A172 (cell line): ENCODE measurements around the gene PCDH11X. TPM values are rescaled to one million over a fixed set of nuclear protein-coding genes. Genes with fewer than 3 reads are reported as not detected.
"Not testable (repeated sequence)": the region's sequence is repeated elsewhere in the genome, so short reads cannot be mapped to it uniquely, and the experiment has no call there.

ENCODE experiments used
- DNase-seq: peaks from one replicate; pipeline ENCODE4 v3.0.0-alpha.2; 2015; ENCODE audit warnings: low spot score
- total RNA-seq: library from RNA; depleted of rRNA; stranded (reverse); fragments of >200 nt; shearing (Covaris generic); gene quantifications from 2 replicates; pipeline ENCODE4 v1.2.3, GENCODE V29; 2014; rRNA removed

The PCDH11X gene, protein sequence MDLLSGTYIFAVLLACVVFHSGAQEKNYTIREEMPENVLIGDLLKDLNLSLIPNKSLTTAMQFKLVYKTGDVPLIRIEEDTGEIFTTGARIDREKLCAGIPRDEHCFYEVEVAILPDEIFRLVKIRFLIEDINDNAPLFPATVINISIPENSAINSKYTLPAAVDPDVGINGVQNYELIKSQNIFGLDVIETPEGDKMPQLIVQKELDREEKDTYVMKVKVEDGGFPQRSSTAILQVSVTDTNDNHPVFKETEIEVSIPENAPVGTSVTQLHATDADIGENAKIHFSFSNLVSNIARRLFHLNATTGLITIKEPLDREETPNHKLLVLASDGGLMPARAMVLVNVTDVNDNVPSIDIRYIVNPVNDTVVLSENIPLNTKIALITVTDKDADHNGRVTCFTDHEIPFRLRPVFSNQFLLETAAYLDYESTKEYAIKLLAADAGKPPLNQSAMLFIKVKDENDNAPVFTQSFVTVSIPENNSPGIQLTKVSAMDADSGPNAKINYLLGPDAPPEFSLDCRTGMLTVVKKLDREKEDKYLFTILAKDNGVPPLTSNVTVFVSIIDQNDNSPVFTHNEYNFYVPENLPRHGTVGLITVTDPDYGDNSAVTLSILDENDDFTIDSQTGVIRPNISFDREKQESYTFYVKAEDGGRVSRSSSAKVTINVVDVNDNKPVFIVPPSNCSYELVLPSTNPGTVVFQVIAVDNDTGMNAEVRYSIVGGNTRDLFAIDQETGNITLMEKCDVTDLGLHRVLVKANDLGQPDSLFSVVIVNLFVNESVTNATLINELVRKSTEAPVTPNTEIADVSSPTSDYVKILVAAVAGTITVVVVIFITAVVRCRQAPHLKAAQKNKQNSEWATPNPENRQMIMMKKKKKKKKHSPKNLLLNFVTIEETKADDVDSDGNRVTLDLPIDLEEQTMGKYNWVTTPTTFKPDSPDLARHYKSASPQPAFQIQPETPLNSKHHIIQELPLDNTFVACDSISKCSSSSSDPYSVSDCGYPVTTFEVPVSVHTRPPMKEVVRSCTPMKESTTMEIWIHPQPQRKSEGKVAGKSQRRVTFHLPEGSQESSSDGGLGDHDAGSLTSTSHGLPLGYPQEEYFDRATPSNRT (N-terminal part only)
- total RNA-seq, result not detected in 2 replicates

DNA sequence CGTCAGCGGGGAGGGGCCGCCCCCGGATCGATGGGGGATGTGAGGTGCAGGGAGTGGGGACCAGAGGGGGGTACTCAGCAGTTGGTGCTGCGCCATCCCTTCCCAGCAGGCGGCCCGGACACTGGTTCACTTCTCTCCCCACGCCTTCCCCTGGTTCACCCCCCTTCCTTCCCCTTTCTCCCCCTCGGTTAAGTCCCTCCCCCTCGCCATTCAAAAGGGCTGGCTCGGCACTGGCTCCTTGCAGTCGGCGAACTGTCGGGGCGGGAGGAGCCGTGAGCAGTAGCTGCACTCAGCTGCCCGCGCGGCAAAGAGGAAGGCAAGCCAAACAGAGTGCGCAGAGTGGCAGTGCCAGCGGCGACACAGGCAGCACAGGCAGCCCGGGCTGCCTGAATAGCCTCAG is at the start of gene PCDH11X:
PCDH11X (plus strand) TSS at position 241 of the 400 bp plus-strand sequence. CDS start 56,130 bp downstream, outside the sequence.
- not testable (repeated sequence) for DNase-seq

DNA sequence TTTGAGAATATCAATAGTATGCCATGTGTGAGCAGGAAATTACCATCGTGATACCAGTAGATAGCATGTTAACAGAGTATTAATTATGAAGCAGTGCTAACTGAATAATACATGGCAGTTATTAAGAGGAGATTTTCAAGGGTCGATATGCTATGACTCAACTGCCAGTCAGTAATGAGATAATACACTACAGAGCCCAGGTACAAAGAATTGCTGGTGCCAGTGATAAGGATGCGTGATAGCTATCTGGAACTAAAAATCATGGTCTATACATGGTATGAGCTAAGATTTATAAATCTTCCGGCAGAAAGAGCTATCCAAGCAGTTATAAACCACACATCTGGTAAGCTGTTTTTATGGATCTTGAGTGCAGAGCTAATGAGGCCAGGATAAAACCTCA is 31.7 kb upstream of the PCDH11X start:
- not testable (repeated sequence) for DNase-seq

GRCh38 chrX:91753022-91753421 is 26.2 kb upstream of the PCDH11X start:
- not testable (repeated sequence) for DNase-seq

DNA sequence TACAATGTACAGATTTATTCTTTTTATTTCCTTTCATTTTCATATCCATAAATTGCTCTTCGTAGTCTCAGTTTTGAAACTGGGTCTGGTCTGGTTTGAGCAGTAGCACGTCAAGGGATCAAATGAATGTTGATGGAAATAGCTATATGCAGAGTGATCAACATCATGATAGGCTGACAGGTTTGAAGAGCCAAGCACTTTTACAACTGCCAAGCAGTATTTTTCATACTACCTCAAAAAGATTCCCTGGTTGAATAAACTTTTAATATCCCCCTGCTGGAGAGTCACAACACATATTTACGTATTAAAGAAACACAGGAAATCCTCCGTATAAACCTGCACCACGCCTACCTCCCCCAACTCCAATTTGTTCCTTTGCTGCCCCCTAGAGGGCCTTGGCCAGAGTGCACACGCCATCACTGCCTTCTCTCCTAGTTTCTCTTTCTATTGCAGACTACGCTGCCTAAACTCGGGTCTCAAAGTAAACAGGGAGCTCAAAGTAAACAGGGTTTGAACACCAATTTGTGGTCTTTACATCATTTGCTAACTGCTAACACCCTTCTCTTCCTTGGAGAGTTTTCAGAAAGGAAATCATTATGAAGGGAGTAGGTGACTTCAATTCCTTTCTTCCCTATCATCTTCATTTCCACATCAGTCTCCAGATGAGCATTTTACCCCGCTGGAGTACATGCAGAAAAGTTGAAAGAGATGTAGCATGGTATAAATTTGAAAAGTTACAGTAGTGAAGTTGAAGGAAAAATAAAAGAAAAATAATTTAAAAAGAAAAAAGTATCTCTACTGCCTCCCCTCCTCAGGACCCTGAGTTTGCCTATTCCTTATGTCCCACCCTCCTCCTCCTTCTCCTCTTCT is 8.3 kb upstream of the PCDH11X start:
- DNase-seq, result not testable (repeated sequence)

GRCh38 chrX:91773943-91774342 is 5.2 kb upstream of the PCDH11X start:
- not testable (repeated sequence) for DNase-seq

GRCh38 chrX:91780008-91780407 is 833 bp downstream of the PCDH11X start:
- DNase-seq, result not testable (repeated sequence)

- not testable (repeated sequence) for DNase-seq
These were observed 1.5 kb downstream of the PCDH11X start for GRCh38 chrX:91780698-91781097.

DNA sequence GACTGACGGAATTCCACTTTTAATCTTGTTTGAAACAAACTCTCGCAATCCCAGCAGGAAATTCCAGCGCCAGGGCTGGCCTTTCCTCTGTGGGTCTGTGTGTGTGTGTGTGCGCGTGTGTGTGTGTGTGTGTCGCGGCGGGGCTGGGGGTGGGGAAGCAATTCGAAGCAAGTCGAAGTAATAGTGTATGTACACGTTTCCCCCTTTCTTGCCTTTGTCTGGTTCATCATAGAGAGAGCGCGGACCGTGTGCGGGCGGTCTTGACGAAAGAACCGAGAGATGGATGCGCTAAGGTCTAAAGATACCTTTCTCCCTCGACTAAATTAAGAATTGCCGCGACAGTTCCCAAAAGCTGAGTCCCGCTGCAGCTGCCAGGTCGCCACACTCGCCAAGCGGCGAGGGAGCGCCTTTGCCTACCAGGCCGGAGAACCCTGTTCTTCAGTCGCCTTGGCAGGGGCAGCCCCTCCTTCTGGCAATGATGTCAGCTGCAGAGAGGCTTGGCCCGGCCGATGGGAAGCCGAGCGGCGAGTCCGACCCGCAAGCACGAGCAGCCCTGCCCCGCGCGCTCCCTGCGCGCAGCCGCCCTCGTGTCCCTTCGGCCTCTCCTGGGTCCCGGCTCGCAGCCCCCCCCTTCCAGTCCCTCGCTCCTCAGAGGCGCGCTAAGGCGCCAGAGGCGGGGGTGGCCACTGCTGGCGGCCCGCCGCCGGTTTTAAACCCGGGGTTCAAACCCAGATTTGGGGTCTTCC is 2.6 kb downstream of the PCDH11X start:
- DNase-seq, result not testable (repeated sequence)

DNA sequence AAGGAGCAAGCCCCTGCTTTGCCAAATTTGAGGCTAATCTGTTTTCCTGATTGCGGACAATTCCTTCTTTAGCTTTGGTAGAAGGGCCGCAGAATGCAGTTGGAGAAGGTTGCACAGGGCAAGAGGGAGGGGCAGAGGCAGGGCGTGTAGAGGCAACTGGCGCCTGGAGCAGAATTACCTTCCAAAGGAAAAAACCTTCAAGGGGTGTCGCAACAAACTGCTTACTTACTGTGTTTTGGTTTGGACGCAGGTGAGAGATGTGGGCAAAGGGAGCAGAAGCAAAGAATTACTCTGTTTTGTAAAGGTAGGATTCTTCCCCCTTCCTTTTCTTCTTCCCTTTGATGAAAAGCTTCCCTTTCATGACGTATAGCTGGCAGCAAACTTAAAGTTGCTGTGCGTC is 3.6 kb downstream of the PCDH11X start:
- not testable (repeated sequence) for DNase-seq

DNA sequence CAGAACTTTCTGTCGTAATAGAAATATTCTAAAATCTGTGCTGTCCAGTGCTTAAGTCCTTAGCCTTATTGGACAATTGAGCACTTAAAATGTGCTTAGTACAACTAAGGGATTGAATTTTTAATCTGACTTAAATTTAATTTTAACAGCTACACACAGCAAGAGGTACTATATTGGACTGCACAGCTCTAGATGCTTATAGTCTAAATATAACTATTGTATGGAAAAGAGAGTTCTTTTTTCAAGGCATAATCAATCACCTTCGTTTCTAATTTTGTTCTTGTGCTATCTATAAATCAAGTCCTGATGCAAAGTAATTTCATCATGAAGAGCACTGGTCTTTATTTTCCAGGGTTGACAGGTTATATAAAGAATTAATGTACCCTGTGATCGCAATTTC is 38.4 kb downstream of the PCDH11X start:
- not testable (repeated sequence) for DNase-seq

- not testable (repeated sequence) for DNase-seq
These were observed 46.1 kb downstream of the PCDH11X start for GRCh38 chrX:91825321-91825720.
